GM12875 (cell line): Measurements from ENCODE around the gene IGF2BP3.
"Not testable (repeated sequence)": the region's sequence is repeated elsewhere in the genome, so short reads cannot be mapped to it uniquely, and the experiment has no call there.

Experiments
- H3K4me3 ChIP-seq: one replicate; pipeline ENCODE4 v1.5.1; 2011; ENCODE audit warnings: low read depth, low read length, control low read depth
- CTCF ChIP-seq: IDR thresholded peaks from 2 replicates; pipeline ENCODE4 v1.5.1; 2011; ENCODE audit warnings: low read depth, mild to moderate bottlenecking, control low read depth, inconsistent platforms, low read length, moderate library complexity, borderline replicate concordance; ENCODE audit not compliant: insufficient read depth

Gene IGF2BP3

GRCh38 chr7:23470330-23471105, at the start of gene IGF2BP3:
IGF2BP3 (minus strand) TSS chr7:23470491; CDS start chr7:23470110, 381 bp downstream.
- TF ChIP-seq CTCF: no peak
- H3K4me3 ChIP-seq: peak within 1 kb of the TSS; percentile 95

GRCh38 chr7:23514755-23515154, 44.5 kb upstream of the IGF2BP3 start:
- H3K4me3 ChIP-seq: no peak overlapping the region
- TF ChIP-seq CTCF: no peak

- H3K4me3 ChIP-seq: not testable (repeated sequence)
Observed at GRCh38 chr7:23513746-23514145, 43.5 kb upstream of the IGF2BP3 start.

- TF ChIP-seq CTCF: no peak
- H3K4me3 ChIP-seq: no peak overlapping the region
Observed at GRCh38 chr7:23494009-23494408, 23.7 kb upstream of the IGF2BP3 start.

GRCh38 chr7:23491502-23491901, 21.2 kb upstream of the IGF2BP3 start:
- no peak overlapping the region for H3K4me3 ChIP-seq
- TF ChIP-seq CTCF: no peak

GRCh38 chr7:23490357-23491135, 20.3 kb upstream of the IGF2BP3 start:
- no peak for TF ChIP-seq CTCF
- H3K4me3 ChIP-seq: peak overlapping the region; percentile 57

GRCh38 chr7:23488714-23489113, 18.4 kb upstream of the IGF2BP3 start:
- H3K4me3 ChIP-seq: not testable (repeated sequence)

GRCh38 chr7:23487670-23488069, 17.4 kb upstream of the IGF2BP3 start:
- TF ChIP-seq CTCF: no peak
- no peak overlapping the region for H3K4me3 ChIP-seq
